NB4 (cell line): Measurements from ENCODE around the gene TGIF2.

Experiments used
- DNase-seq: peaks from one replicate; pipeline ENCODE4 v3.0.0; 2010; ENCODE audit warnings: low read depth
- H3K4me3 ChIP-seq: one replicate; pipeline ENCODE4 v1.5.1; 2011; ENCODE audit warnings: mild to moderate bottlenecking, low read depth, low read length, moderate library complexity
- MYC ChIP-seq: IDR thresholded peaks from 2 replicates; pipeline ENCODE4 v1.6.1; 2011; ENCODE audit warnings: low read depth, low read length
- POLR2A ChIP-seq: IDR thresholded peaks from 2 replicates; pipeline ENCODE4 v1.6.1; 2011; ENCODE audit warnings: mild to moderate bottlenecking; ENCODE audit not compliant: insufficient read length; ENCODE audit errors: extremely low read depth
- TF ChIP-seq, protein P1 (sequence below): IDR thresholded peaks from 2 replicates; pipeline ENCODE4 v1.6.1; 2011; ENCODE audit warnings: low read depth, low read length
- TF ChIP-seq, protein P2 (sequence below): IDR thresholded peaks from one replicate; pipeline ENCODE4 v1.5.1; 2012; ENCODE audit warnings: low read depth, low read length

TGIF2 gene

DNA sequence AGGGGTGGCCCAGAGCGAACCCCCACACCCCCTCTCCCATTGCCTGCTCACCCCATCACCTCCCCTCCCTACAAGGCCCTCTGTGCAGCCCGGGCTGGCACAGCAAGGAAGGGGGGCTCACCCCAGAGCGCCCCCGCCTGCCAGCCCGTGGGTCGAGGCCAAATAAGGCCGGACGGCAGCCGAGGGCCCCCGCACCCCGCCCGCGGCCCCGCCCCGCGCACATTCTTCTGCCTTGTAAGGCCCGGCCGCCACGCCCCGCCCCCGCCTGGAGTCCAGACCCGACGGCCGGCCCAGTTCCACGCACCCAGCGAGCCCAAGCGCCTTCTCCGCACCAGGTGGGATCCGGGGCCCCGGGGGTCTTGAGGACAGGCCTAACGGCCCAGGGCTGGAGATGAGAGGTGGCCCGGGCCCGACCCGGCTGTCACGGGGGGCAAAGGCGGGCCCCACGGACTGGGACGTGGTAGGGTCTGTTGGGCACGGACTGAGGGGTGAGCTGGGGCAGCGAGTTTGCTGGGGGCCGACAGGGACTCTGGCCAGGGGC, 32.1 kb upstream of the TGIF2 start, which contains the start of gene MYL9:
Gene MYL9, plus strand, starts transcription at position 293 of the 541 bp plus-strand sequence. CDS start 3,366 bp downstream, outside the sequence.
- DNase-seq = no peak
- no peak within 1 kb of the TSS for H3K4me3 ChIP-seq
- TF ChIP-seq POLR2A (no peak), MYC (no peak)
- TF ChIP-seq, protein P1, sequence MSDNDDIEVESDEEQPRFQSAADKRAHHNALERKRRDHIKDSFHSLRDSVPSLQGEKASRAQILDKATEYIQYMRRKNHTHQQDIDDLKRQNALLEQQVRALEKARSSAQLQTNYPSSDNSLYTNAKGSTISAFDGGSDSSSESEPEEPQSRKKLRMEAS = no peak
- TF ChIP-seq, protein P2, sequence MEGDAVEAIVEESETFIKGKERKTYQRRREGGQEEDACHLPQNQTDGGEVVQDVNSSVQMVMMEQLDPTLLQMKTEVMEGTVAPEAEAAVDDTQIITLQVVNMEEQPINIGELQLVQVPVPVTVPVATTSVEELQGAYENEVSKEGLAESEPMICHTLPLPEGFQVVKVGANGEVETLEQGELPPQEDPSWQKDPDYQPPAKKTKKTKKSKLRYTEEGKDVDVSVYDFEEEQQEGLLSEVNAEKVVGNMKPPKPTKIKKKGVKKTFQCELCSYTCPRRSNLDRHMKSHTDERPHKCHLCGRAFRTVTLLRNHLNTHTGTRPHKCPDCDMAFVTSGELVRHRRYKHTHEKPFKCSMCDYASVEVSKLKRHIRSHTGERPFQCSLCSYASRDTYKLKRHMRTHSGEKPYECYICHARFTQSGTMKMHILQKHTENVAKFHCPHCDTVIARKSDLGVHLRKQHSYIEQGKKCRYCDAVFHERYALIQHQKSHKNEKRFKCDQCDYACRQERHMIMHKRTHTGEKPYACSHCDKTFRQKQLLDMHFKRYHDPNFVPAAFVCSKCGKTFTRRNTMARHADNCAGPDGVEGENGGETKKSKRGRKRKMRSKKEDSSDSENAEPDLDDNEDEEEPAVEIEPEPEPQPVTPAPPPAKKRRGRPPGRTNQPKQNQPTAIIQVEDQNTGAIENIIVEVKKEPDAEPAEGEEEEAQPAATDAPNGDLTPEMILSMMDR = no peak

DNA sequence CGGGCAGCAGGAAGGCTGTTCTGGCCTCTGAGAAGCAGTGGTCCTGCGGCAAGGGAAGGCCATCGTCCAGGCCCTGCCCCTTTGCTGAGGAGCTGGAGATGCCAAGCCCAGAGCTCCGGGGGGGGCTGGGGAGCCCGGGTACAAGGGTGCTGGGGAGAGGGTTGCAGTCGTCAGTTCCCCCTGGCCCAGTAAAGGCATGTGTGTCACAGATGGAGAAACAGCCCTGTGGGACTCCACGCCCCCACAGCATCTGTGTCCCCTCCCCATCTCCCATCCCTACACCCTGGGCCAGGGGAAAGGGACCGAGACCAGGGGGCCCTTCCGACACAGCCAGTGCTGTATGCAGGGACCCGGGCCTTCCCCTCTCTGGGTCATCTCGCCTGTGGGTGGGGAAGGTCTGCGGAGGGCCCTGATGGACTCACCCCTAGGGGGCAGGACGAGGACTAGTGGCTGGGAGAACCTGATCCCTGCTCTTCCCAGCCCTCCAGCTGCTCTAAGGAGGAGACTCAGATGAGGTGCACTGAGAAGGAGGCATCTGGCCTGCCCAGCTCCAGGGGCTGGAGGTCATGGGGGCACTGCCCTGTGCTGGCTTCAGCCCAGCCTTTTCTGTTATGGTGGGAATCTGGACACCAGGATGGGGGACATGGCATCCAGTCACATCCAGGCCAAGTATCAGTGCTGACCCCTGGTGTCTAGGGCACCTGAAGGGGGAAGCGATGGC, 31.5 kb upstream of the TGIF2 start:
- TF ChIP-seq, protein P2 = peak; percentile 29
- TF ChIP-seq POLR2A = no peak
- DNase-seq = peak; percentile 32
- H3K4me3 ChIP-seq = no peak overlapping the region

DNA sequence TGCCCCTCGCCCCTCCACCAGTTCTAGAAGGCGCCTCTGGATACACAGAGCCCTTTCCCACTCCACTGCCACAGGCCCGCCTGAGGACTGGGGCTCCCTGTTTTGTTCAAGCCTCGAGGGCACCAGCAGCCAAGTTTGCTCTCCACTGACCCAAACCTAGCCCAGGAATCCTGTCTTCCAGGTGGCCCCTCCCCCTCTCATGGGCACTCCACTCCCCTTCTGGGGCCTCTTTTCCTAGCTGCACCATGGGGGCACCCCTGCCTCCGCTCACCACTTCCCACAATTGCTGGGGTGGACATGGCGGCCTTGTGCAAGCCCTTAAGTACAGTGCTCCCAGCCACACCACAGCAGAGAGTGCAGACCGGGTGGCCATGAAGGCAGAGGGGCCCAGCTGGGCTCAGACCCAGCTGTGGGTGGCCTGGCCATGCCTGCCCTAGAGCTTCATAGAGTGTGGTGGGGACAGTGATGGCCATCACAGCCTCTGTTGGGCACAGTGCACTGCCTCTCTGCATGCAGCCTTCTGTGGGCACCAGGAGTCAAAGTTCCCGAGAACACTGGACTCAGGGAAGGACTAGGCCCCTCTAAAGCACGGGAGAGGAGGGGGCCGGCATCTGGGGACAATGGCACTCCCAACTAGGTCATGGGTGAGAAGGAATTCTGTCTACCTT, 30.7 kb upstream of the TGIF2 start:
- no peak for DNase-seq
- no peak overlapping the region for H3K4me3 ChIP-seq
- TF ChIP-seq MYC (no peak), POLR2A (no peak)
- TF ChIP-seq, protein P2 = no peak
- TF ChIP-seq, protein P1 = no peak

DNA sequence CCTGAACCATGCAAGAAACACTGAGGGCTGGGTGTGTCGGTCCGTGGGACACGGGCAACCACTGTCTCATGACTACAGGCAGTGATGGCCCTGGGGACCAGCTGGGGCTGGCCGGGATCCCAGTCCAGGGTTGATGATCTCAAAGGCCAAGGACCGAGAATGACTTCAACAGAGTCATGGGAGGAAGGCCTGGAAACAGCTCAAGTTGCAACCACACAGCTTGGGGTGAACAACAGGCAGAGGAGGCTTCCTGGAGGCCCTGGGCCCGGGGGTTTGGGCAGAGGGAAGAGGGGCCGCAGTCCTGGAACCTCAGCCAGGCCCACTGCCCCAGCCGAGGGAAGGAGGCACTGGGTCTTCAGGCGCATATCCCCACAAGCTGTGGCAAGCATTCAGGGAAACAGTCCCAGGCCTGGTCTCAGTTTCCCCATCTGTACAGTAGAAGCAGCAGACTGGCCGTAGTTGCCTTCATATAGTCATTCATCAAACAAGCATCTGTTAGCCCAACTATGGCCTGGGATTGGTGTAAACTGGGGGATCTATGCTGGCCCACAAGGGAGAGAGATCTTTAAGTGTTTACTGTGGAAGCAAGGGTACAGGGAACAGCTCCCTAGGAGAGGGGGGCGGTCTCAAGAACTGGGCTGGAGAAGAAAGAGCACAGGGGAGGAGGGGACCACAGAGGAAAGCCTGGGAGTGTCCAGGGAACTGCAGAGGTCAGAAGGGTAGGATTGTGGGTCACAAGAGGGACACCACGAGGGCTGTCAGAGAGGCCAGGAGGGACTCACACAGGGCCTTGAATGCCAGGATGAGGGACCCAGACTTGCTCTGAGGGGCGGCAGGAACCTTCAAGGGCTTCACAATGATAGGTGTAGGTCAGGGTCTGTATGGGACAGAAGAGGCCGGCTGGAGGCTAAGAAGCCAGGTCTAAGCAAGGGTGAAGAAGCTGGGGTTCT, 29.9 kb upstream of the TGIF2 start:
- TF ChIP-seq POLR2A (no peak), MYC (no peak)
- TF ChIP-seq, protein P1 = no peak
- TF ChIP-seq, protein P2 = no peak
- no peak for DNase-seq
- H3K4me3 ChIP-seq = no peak overlapping the region

DNA sequence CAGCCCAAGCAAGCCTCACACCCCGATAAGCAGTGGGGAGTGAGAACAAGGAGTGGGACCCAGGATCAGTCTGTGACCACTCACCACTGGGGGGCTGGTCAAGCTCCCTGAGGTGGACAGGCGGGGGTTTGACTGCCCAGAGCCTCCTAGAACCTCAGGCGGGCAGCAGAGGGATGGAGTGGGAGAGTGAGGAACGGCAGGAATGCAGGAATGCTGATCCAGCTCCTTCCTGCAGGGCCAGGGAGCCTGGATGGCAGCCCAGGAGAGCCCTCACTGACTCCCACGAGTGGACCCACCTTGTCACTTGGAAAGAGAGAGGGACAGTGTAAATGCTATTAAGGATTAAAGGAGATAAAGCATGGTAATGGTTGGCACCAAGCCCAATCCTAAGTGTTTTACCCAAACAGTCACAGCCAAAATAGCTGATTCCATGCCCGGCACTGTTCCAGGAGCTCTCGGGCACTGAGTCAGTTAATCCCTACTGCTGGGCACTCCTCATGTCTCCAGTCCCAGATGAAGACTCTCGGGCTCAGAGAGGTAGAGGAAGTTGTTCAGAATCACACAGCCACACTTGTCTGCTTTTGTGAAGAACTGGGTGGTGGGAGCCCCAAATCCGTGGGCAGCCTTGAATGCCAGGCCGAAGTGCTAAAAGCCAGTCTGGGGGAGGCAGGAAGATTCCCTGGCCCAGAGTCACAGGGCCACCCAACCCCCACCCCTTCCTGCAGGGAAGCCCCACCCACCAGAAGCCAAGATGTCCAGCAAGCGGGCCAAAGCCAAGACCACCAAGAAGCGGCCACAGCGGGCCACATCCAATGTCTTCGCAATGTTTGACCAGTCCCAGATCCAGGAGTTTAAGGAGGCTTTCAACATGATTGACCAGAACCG, 29.0 kb upstream of the TGIF2 start:
- no peak for TF ChIP-seq MYC
- TF ChIP-seq, protein P2 = no peak
- TF ChIP-seq, protein P1 = no peak
- no peak for TF ChIP-seq POLR2A
- H3K4me3 ChIP-seq = no peak overlapping the region
- no peak for DNase-seq
